Stimulated activated CD8-positive, alpha-beta memory T cell treated with anti-CD3 and anti-CD28 coated beads, Interleukin-7, amount 100 ng/mL, for 24 hours (primary cell): Measurements from ENCODE around the gene MACO1.
"Not testable (repeated sequence)": the region's sequence is repeated elsewhere in the genome, so short reads cannot be mapped to it uniquely, and the experiment has no call there.

ENCODE experiments used
- DNase-seq: peaks from one replicate; pipeline ENCODE4 v3.0.0-alpha.2; 2020; ENCODE audit warnings: low read depth

The MACO1 gene

GRCh38 chr1:25425098-25426085 is 5.3 kb upstream of the MACO1 start:
- no peak for DNase-seq

- no peak for DNase-seq
Measured at GRCh38 chr1:25427696-25428095, 3.0 kb upstream of the MACO1 start.

DNA sequence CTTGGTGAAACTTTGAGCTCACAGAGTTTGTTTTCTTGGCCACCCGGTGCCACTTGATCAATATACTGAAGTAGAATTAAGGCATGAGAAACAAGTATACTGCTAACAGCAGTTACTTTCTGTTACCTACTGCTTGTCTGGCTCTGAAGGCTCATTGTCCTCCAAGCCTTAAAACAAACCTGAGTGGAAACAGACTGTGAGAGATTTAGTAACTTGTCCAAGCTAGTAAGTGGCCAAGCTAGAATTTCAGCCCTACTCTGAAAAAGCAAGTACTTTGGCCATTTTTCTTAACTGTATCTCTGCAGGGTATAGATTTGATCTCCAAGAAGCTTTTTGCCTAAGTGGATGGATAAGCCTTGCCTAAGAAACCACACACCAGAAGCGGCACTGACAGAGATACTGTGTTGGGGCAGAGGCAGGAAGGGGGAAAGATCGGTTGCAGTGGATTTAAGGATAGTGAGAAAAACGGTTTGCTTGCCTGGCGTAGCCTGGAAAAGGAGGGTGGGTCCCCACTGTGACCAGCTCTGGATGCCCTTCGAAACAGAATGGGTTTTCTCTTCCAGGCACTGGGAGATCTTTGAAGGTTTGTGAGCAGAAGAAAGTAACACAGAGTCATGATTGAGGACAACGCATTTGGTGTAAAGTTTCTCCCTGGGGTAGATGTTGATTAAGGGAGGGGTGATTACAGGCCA is 2.1 kb upstream of the MACO1 start:
- no peak for DNase-seq

- no peak for DNase-seq
Measured at GRCh38 chr1:25430967-25431881, 527 bp downstream of the MACO1 start.

GRCh38 chr1:25431955-25432719 is 1.4 kb downstream of the MACO1 start:
- DNase-seq: no peak

DNA sequence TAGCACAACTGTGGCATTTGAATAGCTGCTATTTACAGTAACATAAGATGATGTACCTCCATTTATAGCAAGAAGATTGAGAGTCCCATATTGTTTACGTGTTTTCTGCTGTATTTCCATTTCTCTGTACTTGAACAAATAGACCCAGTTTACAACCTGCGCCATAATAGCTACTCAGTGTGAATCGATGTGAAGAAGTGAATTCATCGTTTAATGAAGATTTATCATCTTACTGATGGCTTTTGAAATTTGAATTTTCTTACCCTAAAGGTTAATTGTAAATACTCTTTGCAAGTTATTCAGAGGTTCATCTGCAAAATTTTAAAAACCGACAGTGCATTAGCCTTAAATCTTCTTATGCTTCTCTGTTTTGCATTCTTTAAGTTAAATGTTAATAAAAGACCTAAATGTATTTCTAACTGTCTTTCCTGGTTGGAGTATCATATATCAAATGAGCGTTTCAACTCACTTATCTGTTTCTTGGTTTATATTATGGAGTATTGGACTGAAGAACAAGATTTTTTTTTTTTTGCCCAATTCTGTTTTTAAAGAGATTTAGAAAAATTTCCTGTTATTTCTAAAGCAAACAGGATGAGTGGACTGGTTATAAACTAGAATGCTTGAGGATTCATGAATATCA is 2.2 kb downstream of the MACO1 start:
- no peak for DNase-seq

DNA sequence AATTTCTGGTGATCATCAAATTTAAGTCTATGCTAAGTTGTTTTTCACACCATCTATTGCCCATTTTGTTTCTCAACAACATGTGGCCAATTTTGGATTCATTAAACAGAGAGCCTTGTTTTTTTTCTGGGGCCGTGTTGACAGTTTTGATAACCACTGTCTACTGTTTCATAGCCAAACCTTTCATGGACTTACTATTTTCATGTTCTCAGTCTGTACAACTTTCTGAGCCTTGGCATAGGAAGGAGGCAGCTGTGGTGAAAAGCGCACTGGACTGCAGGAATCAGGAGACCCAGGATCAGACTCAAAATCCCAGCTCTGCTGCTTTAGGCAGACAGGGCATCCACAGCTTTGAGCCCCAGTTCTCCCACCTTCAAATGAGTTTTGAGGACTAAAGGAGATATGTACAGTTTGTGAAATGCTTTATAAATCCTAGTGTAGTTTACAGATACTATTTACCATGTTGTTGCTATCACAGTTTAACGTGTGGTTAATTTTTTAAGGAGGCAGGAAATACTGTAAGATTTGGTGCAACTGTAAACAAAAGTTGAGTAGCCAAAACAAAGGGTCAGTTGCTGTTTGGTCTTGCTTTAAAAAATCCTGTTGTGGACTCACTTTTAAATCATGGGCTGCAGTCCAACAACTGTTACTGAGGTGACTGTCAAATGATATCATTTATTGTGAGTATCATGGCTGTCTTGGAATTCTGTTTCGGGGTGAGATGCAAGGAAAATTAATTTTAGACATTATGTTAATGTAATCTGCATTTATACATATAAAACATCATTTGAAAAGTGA is 2.9 kb downstream of the MACO1 start:
- no peak for DNase-seq

DNA sequence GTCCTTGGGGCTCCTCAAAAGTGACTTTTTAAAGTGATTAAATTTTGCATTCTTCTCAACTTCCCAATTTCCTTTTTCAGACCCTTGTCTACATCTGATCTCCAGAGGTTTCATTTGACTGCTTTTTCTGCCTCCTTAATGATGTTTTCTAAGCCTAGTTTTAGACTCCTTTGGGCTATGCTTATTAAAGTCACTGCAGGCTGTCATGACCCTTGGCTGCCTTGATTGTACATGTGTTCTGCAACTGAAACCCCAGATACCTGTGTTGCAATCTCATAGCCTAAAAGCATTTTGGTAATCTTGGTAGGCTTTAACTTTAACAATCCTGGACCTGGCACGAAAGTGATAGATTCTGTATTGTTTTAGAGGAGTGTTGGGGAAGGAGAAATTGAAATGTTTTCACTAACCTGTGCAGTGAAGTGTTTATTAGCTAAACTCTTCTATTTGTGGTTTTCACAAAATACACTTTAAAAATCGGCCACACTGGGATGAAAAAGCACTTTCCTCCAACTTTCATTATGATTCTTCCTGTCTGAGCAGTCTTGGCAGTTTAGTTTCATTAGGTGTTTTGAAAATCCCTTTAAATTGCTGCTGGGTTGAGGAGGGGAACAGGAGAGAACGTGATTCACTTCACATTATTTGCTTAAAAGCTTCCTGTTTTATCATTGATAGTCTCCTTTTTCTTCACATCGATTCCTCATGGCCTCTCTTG is 4.9 kb downstream of the MACO1 start:
- no peak for DNase-seq

GRCh38 chr1:25437672-25438071 is 7.0 kb downstream of the MACO1 start:
- no peak for DNase-seq

GRCh38 chr1:25439287-25439686 is 8.6 kb downstream of the MACO1 start:
- DNase-seq: no peak

GRCh38 chr1:25442178-25442577 is 11.5 kb downstream of the MACO1 start:
- no peak for DNase-seq

- no peak for DNase-seq
Measured at GRCh38 chr1:25443030-25443699, 12.5 kb downstream of the MACO1 start.

DNA sequence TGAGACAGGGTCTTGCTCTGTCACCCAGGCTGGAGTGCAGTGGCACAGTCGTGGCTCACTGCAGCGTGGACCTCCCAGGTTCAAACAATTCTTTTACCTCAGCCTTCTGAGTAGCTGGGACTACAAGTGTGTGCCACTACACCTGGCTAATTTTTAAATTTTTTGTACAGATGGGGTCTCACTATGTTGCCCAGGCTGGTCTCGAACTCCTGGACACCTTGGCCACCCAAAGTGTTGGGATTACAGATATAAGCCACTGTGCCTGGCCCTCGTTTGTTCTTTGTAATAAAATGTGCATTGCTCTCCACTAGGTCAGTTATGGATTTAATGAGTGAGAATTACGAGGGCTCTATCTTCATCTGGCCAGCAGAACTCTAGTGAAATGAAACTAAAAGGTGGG is 13.9 kb downstream of the MACO1 start:
- DNase-seq: not testable (repeated sequence)

GRCh38 chr1:25445993-25446538 is 15.4 kb downstream of the MACO1 start:
- no peak for DNase-seq

DNA sequence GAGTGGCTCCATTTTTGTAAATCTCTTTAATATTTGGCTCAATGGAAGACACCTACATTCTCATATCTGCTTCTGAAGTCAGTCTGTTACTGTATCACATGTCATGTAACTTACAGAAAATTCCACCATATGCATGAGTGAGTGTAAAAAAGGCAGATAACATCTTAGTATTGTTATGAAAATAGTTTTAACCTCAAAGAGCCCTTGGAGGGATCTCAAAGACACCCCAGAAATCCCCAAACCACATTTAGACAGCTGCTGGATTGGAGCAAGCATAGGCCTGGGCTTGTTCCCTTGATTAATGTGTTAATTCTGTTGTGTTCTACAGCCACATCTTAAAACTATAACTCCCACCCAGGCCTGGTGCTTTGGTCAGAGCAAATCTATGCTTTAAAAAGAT is 16.9 kb downstream of the MACO1 start:
- no peak for DNase-seq

GRCh38 chr1:25450891-25451290 is 20.2 kb downstream of the MACO1 start:
- no peak for DNase-seq

DNA sequence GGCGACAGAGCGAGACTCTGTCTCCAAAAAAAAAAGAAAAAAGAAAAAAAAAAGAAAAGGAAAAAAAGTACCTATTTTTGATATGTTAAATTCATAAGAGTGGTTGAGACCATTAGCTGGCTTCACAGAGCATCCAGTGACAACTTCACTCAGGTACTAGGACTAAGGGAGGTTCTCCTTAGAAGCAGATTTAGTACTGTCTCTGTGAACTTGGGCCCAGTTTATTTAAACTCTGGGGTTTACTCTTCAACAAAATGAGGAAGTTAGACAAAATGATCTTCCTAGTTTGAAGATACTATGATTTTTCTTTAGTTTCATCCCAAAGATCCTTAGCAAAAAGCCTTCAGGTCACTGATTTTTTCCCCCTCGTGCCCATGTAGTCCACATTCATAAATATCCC is 21.2 kb downstream of the MACO1 start:
- DNase-seq: no peak

DNA sequence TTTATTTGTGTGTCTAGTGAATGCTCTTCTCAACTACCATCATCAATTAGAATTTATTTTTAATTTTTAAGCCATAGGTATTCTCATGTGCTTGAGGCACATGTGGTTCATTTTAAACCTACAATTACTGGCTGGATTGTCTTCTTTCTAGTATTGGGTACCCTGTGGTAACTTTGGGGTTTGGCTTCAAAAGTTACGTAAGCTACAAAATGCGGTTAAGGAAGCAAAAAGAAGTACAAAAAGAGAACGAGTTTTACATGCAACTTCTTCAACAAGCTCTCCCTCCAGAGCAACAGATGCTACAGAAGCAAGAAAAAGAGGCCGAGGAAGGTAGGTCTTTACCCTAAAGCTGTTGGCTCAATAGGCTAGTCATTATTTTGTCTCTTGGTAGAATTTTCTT is 25.8 kb downstream of the MACO1 start:
- DNase-seq: no peak
